GM18867 (cell line): ENCODE measurements around the gene TSPAN5.

Source experiments
- ATAC-seq: cut with Tn5 transposase; IDR thresholded peaks from one replicate; pipeline ENCODE4 v1.9.1; 2021; ENCODE audit warnings: mild to moderate bottlenecking, moderate library complexity; ENCODE audit not compliant: unreplicated experiment

Gene TSPAN5

GRCh38 chr4:98673978-98674377 is 15.6 kb upstream of the TSPAN5 start:
- no peak for ATAC-seq

- ATAC-seq: peak; percentile 69
Measured at GRCh38 chr4:98673288-98673644, 14.9 kb upstream of the TSPAN5 start.

- ATAC-seq: peak; percentile 32
Measured at GRCh38 chr4:98672583-98673287, 14.3 kb upstream of the TSPAN5 start.

- no peak for ATAC-seq
Measured at GRCh38 chr4:98671131-98671530, 12.7 kb upstream of the TSPAN5 start.

GRCh38 chr4:98670186-98670585 is 11.8 kb upstream of the TSPAN5 start:
- no peak for ATAC-seq

GRCh38 chr4:98669577-98669976 is 11.2 kb upstream of the TSPAN5 start:
- no peak for ATAC-seq

- no peak for ATAC-seq
Measured at GRCh38 chr4:98664959-98665358, 6.5 kb upstream of the TSPAN5 start.

GRCh38 chr4:98663226-98664006 is 5.0 kb upstream of the TSPAN5 start:
- peak; percentile 74 for ATAC-seq

GRCh38 chr4:98662626-98663225 is 4.3 kb upstream of the TSPAN5 start:
- ATAC-seq: no peak

- no peak for ATAC-seq
Measured at GRCh38 chr4:98662055-98662453, 3.6 kb upstream of the TSPAN5 start.

GRCh38 chr4:98661371-98662054 is 3.1 kb upstream of the TSPAN5 start:
- ATAC-seq: no peak

GRCh38 chr4:98659741-98660462 is 1.5 kb upstream of the TSPAN5 start:
- no peak for ATAC-seq

- no peak for ATAC-seq
Measured at GRCh38 chr4:98659106-98659592, 738 bp upstream of the TSPAN5 start.

- peak; percentile 17 for ATAC-seq
Measured at GRCh38 chr4:98657531-98658286, 702 bp downstream of the TSPAN5 start.

- ATAC-seq: no peak
Measured at GRCh38 chr4:98656886-98657285, 1.5 kb downstream of the TSPAN5 start.

GRCh38 chr4:98656443-98656842 is 2.0 kb downstream of the TSPAN5 start:
- ATAC-seq: no peak

GRCh38 chr4:98653890-98654867 is 4.2 kb downstream of the TSPAN5 start:
- ATAC-seq: no peak

- ATAC-seq: no peak
Measured at GRCh38 chr4:98652996-98653395, 5.4 kb downstream of the TSPAN5 start.

- ATAC-seq: no peak
Measured at GRCh38 chr4:98648602-98649001, 9.8 kb downstream of the TSPAN5 start.
